ENCODE data around the gene A2M.

- TF ChIP-seq CTCF (IDR thresholded peaks at IDR 0.05), result no peak
- TF ChIP-seq POLR2A (IDR thresholded peaks at IDR 0.05), result no peak
Observed at GRCh38 chr12:9143929-9144729, 28.4 kb upstream of the A2M start.

All from adrenal gland (tissue), 5 donors.